Omental fat pad (tissue), 4 donors: ENCODE measurements around the gene POLR3C. TPM values are rescaled to one million over a fixed set of nuclear protein-coding genes. Genes with fewer than 3 reads are reported as not detected.

Experiments used
- ATAC-seq: fragments of 150-250 bp; one replicate; pipeline ENCODE4 v1.9.1; 2016; ENCODE audit warnings: mild to moderate bottlenecking, moderate library complexity; ENCODE audit not compliant: low FRiP score
- DNase-seq: peaks from one replicate; pipeline ENCODE4 v3.0.0-alpha.2; 2019; ENCODE audit warnings: low spot score
- CTCF ChIP-seq, 3 donors: fragments of 450-650 bp; IDR thresholded peaks; one replicate each; pipeline ENCODE4 v1.5.1; 2016 to 2017; ENCODE audit warnings: antibody characterized with exemption in 3 of 3, mild to moderate bottlenecking in 3 of 3, moderate library complexity in 2 of 3
- total RNA-seq, 4 donors: library from RNA; depleted of rRNA; stranded (reverse); fragments of >200 nt; gene quantifications; one replicate each; pipeline ENCODE4 v1.1.0, GENCODE V29; 2016

Gene POLR3C
- total RNA-seq, 4 donors from 2014 or later: 32.1 to 38.3 (median 34.1) TPM

DNA sequence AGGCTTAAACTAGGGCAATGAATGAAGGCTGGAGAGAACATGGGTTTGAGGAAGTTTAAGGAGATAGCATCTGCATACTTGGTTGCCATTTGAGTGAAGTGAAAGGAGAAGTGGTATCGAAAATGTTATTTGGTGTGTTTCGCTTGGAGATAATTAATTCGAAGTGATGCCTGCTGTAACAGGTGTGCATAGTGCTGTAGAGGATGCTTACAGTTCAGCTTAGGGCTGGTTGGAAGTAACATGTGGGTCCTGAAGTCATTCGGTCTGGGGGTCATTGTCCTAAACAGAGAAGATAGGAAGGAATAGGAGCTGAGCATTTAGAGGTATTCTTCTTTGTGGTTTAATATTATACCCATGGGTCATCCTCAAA is 21.1 kb downstream of the POLR3C start:
- DNase-seq: no peak
- no peak for TF ChIP-seq CTCF (IDR thresholded peaks at IDR 0.05)
- peak; percentile 9 for ATAC-seq

DNA sequence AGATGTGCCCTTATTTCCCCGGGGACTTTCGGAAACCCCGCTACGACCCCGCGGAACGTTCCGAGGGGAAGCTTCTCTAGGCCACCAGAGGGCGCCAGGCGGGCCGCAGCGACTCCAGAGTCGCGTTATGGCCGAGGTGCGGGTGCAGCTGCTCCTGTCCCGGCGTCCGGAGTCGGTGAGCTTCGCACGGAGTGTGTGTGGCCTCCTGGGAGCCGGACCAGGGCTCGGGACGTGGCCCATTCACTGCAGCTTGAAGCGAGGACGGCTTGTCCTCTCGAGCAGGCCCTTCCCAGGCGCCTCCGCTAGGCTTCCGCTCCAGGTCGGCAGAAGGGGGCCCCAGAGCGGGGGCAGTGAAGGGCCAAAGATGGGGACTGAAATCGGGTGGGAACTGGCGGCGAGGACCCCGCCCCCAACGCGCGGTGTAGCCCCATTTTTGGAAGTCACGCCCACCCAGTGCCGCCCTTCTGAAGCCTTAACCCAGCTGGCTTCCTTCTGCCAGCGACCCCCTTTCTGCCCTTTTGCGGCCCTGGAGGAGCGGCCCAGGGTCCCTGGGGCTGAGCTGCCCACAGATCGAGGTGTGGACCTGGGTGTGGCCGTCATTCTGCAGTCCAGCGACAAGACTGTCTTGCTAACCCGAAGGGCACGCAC is 21.6 kb downstream of the POLR3C start, which contains the start of gene NUDT17:
TSS of gene NUDT17 (plus strand) at position 117 of the 648 bp plus-strand sequence. CDS start at position 128, 11 bp downstream.
- ATAC-seq (peak; percentile 79), DNase-seq (peak; percentile 40)
- peak in 2 of 3 donors; percentile 58 to 77 for TF ChIP-seq CTCF (IDR thresholded peaks at IDR 0.05)

DNA sequence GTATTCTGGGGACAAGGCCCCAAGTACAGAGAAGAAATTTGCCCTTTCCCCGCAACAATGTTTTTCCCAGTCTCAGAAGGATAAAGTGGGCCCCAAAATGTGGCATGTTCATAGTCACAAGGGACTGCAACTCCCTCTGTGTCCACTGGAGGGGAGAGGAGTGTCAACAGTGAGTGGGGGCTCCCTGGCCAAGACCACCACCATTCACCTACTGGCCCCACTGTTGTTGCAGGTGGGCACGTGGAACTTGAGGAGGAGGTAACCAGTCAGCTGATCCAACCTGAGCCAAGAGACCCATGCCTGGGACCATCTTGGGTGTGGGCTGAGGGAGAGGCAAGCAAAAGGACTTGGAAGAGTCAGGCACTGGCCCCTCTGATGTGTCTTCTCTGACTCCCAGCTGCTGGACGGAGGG is 22.2 kb downstream of the POLR3C start:
- ATAC-seq (peak; percentile 16), DNase-seq (no peak)
- no peak for TF ChIP-seq CTCF (IDR thresholded peaks at IDR 0.05)

GRCh38 chr1:145847827-145848226 is 23.8 kb downstream of the POLR3C start:
- ATAC-seq (no peak), DNase-seq (no peak)
- TF ChIP-seq CTCF (IDR thresholded peaks at IDR 0.05): no peak

DNA sequence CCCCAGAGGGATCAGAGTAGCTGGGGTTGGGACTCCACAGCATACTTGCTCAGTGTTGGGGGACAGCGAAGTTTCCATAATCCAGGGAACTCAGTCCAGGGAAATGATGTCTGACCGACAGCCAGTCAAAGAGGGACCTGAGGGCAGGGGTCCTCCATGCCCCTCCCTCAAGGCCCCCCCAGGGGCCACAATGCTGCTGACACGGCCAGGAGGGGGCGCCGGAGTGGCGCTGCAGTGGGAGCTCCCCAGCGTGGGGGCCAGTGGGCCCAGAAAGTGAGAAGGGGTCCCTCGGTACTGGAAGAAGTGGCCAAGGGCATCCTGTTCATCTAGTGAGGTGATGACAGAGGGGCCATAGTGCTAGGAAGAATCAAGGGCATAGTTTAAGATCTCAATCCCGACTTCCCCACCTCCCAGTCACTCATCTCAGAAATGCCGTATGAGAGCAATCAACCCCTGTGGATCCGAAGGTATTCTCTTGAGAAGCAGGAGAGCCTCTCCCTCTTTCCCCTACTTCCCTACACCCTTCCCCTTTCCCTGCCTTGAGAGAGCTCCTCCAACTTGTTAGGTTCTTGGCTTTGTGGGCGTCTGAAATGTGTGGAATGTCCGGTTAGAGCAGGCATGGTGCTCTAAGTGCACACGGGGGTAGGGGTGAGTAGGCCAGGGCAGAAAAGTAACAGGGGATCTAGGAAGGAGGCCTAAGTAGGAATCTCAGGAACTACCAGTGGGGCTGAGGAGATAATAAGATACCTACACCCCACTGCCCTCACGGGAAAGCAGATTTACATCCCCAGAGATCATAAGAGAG is 25.6 kb downstream of the POLR3C start:
- TF ChIP-seq CTCF (IDR thresholded peaks at IDR 0.05): no peak
- ATAC-seq: no peak
- no peak for DNase-seq

DNA sequence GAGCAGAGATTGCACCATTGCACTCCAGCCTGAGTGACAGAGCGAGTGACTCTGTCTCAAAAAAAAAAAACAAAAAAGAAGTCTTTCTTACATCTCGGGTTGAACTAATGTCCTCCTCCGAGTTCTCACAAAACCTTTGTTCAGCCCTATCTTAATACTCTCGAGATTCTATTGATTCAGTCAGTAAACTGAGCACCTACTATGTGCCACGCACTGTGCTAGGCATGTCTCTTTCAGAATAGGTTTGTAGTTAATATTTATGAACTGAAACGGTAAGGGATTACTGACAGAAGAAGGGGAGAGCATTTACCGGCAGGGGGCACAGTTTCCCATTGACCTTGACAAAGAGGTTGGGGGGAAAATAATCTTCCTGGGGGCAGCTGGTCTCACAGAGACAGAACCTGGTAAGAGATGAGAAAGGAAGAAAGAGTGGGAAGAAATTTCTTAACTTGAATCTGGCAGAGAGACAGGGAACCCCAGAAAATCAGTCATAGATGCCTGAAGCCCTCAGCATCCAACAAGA is 31.5 kb downstream of the POLR3C start:
- DNase-seq (no peak), ATAC-seq (no peak)
- TF ChIP-seq CTCF (IDR thresholded peaks at IDR 0.05): no peak
